ENCODE measurements around the gene NAAA. TPM values are rescaled to one million over a fixed set of nuclear protein-coding genes. Genes with fewer than 3 reads are reported as not detected.
"Not testable (repeated sequence)": the region's sequence is repeated elsewhere in the genome, so short reads cannot be mapped to it uniquely, and the experiment has no call there.

The NAAA gene
- total RNA-seq, 1 donor from 2014 or later, result 23.2 TPM

DNA sequence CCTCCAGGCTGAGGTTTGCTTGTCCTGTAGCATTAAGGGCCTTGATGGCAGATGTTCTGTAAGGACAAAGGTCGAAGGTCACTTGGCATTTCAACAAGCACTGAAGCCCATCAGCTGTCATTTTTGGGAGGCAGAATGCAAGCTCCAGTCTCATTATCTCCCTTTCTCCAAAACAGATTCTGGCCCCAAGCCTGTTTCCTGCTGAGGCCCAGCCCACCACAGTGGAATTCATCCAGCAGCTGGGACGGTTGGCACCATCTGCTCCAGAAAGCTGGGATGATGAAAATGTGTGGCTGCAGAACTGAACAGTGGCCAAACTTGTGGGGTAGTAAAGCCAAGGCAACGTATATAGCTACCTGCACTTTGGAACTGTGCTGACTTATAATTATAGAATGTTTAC lies 20.9 kb downstream of the NAAA start:
- DNase-seq (ENCODE audit: low read depth, low spot score), result no peak

GRCh38 chr4:75916091-75916661 lies 24.6 kb downstream of the NAAA start:
- DNase-seq (ENCODE audit: low read depth, low spot score), result peak; percentile 30

DNA sequence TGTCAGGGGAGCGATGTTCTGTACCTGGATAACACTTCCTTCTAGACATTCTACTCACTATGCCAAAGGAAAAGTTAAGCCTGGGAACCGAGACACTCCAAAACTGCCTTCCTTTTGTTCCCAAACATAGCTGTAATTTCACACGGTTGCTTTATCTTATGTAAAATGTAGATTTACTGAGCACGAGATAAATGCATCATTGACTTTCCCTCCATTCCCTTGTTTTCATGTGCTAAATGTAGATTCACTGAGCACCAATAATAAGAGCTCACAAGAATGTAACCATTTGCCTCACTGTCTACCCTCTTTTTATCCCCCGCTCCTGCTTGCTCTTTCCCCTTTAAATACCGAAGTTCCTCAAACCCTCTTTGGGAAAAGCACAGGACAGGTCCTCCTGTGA lies 27.8 kb downstream of the NAAA start:
- DNase-seq (ENCODE audit: low read depth, low spot score), result no peak

DNA sequence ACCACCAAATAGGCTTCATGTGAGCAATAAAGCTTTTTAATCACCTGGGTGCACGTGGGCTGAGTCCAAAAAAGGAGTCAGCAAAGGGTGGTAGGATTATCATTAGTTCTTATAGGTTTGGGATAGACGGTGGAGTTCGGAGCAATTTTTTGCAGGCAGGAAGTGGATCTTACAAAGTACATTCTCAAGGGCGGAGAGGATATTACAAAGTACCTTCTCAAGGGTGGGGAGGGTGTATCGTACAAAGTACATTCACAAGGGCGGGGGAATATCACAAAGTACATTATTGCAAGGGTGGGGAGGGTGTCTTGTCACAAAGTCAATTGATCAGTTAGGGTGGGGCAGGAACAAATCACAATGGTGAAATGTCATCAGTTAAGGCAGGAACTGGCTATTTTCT lies 30.0 kb downstream of the NAAA start:
- DNase-seq (ENCODE audit: low read depth, low spot score), result not testable (repeated sequence)

DNA sequence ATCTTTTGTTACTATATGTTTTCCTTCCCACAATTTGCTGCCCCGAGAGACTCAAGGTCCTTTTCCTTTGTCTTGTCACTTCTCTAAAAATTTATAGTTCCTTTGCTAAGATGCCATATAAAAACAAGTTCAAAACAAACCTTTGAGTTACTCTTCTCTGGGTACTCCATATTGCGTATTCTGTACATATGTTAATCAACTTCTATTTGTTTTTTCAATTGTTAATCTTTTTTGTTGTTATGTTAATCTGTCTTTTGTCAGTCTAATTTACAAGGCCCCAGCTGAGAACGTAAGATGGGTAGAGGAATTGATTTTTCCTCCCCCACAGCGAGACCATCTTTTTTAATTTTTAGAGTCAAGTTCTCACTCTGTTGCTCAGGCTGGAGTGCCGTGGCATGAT lies 31.4 kb downstream of the NAAA start:
- no peak for DNase-seq (ENCODE audit: low read depth, low spot score)

DNA sequence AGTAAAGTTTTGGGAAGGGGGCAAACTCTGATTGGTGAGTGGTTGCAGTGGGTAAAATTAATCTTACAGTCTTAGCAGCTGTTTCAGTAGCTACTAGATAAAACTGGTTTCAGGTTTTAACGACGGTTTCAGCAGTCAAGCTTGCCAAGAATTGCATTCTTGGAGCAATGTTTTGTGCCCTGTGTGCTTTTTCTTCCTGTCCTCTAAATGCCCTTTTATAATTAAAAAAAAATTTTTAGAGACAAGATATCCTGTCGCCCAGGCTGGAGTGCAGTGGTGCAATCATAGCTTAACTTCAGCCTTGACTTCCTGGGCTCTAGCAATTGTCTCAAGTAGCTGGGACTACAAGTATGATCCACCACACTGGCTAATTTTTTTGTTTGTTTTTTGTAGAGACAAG lies 32.3 kb downstream of the NAAA start:
- no peak for DNase-seq (ENCODE audit: low read depth, low spot score)

GRCh38 chr4:75907966-75908365 lies 32.8 kb downstream of the NAAA start:
- no peak for DNase-seq (ENCODE audit: low read depth, low spot score)

DNA sequence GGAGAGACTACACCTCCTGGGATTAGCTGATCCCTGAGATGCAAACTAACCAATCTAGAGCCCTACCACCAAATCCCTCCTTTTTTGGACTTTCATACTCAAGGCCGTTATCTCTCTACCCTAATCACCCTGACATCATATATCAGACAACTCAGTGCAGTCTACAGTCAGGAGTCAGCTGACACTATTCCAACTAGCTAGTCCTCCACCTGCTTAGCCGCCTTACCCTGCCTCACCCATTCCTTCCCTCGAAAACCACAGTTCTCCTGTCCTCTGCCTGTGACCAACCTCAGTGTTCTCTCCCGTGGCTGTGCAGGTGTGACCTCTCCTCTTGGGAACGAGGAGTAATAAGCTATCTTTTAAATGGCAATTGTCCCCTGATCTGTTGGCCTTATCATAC lies 36.7 kb downstream of the NAAA start:
- no peak for DNase-seq (ENCODE audit: low read depth, low spot score)

DNA sequence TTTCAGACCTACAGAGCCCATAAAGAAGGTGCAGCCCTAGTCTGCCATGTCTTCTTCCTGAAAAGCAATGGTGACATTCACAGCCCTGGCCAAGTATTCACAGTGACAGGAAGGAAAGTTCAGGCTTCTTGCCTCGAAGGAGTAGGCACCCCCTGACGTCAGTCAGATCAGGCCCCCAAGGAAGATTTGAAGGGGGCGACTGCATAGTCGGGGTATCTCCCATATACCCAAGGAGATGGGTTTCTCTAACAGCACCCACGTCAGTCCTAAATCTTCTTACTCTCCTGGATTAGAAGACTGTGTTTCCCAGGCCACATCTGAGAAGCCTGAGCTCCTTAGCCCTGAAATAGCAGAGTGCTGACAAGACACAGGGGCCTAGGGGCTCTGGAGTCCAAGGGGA lies 38.5 kb downstream of the NAAA start, which contains the start of gene PPEF2:
TSS of gene PPEF2 (minus strand) at position 101 of the 400 bp plus-strand sequence. CDS start 6,127 bp downstream, outside the sequence.
- no peak for DNase-seq (ENCODE audit: low read depth, low spot score)

DNA sequence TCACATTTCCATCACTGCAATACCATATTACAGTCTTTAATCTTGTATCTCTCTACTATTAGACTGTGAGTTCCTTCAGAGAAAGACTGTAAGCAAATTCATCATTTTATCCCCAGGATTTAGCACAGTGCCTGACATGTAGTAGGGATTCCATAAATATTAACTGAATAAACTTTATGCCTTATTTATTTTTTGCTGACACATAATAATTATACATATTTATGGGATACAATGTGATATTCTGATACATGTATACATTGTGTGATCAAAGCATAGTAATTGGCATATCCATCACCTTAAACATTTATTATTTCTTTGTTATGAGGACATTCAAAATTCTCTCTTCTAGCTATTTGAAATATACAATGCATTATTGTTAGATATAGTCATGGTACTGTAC lies 42.3 kb downstream of the NAAA start:
- no peak for DNase-seq (ENCODE audit: low read depth, low spot score)

DNA sequence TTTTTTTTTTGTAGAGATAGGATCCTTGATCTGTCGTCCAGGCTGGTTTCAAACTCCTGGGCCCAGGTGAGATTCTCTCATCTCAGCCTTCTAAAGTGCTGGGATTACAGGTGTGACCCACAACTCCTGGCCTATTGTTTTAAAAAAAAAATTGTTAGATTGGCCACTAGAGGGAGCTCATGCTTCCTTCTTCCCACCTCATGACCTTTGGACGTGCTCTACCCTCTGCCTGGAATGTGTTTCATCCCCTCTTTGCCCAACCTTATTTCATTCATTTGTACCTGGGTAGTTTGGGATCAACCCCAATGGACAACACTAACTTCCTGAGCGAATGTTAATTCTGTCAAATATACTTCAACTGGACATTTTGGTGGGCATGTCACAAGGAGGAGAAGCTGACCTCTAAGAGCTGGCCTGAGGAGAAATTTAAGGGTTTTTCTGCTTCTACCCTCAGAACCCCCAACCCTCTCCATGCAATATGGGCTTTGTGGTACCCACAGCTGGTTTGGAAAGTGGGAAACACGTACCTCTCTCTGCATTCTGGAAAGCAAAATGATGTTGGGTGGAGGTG lies 45.0 kb downstream of the NAAA start:
- DNase-seq (ENCODE audit: low read depth, low spot score), result no peak

DNA sequence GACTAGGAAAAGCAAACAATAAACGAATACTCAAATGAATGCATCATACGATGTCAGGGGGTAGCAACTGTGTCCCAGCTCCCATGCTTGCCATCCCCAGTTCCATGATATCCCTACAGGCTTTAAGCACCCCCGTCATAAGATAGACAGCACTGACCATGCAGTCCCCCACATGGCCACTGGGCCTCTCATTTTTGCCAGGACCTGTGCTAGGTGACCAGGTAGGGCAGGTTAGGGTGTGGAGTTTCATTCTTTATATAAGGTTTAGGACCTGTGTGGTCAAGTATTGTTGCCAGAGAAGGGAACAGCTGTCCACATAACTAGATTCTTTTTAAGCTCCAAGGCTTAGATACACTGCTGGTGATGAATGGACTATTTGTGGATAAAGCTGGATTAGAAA lies 48.3 kb downstream of the NAAA start:
- DNase-seq (ENCODE audit: low read depth, low spot score), result no peak

GRCh38 chr4:75891611-75892010 lies 49.2 kb downstream of the NAAA start:
- DNase-seq (ENCODE audit: low read depth, low spot score), result no peak

DNA sequence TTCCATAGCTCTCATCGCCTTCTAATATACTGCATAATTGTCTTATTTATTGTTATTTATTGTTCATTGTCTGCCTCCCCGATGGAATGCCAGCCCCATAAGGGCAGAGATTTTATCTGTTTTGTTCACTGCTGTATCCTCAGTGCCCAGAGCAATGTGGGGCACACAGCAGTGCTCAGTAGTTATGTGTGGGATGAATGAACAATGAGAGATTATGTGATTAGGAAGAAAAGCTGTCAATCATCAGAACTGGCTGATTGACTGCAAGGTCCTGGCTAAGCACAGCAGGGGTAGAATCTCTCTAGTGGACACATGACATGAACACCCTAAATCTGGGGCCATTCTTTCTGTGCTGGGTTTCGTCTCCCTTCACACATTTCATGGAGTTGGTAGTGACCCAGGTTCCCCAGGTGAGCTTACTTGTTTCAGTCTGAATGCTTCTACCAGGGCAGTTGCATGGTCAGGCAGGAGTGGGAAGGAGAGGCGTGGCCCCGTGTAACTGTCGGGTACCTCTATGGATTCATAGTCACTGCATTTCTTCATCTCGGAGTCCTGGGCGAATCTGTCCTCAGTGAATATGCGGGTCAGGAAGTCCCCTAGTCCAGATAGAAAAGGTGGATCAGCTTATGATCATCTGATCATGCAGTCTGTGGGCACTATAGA lies 51.1 kb downstream of the NAAA start:
- no peak for DNase-seq (ENCODE audit: low read depth, low spot score)

- no peak for DNase-seq (ENCODE audit: low read depth, low spot score)
These were observed 54.7 kb downstream of the NAAA start for GRCh38 chr4:75886104-75886503.

DNA sequence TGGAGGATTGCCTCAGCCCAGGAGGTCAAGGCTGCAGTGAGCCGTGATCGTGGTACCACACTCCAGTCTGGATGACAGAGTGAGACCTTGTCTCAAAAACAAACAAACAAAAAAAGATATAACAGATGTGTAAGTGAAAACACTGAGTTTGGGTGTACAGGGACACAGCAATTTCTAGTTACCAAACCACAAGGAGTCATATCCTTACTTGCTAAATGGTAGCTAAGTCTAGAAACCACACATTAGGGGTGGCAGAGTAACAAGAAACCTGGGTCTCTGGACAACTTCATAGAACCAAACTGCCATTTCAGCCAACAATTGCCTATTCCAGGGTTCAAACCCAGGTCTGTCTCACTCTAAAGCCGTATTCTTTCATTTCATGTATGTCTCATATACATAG lies 59.3 kb downstream of the NAAA start:
- no peak for DNase-seq (ENCODE audit: low read depth, low spot score)

DNA sequence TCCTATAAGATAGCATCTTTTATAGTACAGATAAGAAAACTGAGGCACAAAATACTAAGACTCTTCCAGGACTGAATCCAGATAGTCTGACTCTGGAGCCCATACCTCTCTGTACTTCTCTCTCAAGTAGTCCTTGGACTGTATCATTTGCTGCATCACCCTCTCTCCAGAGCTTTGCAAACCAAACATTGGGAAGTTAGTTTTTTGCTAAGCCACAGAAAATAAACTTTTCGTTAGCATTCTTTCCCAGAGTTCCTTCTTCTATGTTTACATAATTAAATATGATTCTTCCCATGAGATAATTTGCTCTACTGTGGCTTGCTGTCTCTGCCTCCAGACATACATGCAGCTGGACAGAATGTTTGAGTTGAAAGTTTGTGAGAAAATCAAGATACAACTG lies 60.5 kb downstream of the NAAA start:
- DNase-seq (ENCODE audit: low read depth, low spot score), result no peak

DNA sequence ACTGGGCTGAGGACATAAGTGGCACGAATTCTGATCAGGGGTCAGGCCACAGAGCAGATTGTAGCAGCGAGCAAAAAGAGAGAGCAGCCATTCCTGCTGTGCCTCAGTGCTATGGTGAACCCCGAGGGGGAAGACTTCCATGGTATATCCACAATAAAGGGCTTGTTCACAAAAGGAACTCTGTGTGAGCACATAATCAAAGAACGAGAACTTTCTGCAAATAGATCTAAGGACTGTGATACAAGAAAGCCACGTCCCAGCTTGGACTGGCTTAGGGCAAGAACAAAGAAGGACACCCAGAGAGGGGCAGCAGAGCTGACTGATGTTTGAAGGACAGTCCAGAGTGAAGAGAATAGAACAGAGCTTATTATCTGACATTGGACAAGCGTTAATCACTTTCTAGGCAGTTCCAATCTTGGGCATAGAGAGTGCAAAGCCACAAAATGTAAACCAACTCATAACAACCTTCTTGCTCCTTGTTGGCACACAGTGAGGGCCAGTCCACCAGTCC lies 62.5 kb downstream of the NAAA start:
- DNase-seq (ENCODE audit: low read depth, low spot score), result no peak

GRCh38 chr4:75876218-75876617 lies 64.6 kb downstream of the NAAA start:
- no peak for DNase-seq (ENCODE audit: low read depth, low spot score)

DNA sequence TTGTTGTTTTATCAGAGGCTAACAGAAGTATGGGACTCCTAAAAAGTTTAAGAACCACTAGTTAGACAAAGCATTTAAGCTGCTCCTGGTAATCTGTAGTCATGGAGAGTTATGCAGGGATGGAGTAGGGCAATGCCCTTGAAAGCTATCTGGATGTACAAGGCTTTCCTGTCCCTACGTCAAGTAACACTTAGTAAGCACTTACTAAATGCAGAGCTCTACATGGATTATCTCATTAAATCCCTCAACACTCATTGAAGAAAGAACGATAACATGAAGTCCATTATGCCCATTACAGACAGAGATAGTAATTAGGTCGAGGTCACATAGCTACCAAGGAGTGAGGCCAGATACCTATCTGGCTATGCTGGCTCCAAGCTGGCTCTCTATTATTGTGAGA lies 71.7 kb downstream of the NAAA start:
- DNase-seq (ENCODE audit: low read depth, low spot score), result no peak

DNA sequence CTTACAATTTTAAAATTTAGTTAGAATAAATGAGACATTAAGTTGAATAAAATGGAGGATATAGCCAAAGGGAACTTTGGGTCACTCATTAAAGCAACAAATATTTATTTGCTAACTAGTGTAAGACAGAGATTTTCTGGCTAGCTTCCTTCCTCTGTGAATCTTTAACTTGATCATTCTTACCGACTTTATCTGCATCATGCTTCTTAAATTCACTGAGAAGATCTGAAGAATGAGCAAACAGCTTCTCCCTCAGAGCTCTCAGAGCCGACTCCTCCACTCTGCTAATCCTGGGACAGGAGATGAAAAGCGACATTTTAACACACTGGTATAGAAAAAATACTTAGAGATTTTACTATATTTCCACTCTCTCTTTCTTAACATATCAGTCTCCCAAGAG lies 73.7 kb downstream of the NAAA start:
- DNase-seq (ENCODE audit: low read depth, low spot score), result no peak

Measured in pulmonary artery endothelial cell (primary cell).